ENCODE measurements around the gene SERP2.

Gene SERP2

DNA sequence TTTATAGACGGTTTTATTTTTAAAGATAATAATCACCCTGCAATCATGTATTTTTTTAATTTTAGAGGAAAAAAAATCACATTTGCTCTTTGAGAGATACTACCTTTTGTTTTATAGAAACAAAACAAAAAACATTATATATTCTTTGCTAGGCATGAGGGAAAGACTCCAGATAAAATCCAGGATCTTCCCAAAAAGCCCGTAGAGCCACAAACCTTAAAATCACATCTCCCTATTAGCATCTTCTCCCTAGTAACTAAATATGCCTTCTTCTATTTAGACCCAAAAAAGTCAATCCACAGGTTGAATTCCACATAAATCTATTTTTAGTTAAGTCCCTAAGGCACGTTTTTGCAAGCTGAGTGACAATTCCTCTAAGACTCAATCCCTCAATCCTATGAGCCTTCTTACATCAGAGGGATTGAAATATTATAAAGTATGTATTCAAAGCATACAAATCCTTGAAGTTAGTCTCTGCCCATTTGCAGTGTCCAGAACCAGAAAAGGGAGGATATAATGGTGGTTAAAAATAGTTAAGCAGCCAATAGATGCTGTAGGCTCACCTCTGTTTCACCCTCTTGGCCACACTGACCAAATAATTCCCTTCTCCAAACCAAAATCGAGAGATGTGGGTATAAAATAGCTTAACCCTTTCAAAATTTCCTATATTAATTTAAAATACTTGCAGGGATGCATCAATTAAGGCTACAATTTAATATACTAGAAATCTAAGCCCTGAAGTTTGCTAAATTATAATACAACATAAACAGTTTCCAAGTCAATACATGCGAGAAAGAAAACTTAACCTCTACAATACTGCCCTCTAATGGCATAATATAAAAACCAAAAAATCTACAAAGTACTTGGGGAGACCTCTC is 64.0 kb downstream of the SERP2 start:
- DNase-seq: no peak

DNA sequence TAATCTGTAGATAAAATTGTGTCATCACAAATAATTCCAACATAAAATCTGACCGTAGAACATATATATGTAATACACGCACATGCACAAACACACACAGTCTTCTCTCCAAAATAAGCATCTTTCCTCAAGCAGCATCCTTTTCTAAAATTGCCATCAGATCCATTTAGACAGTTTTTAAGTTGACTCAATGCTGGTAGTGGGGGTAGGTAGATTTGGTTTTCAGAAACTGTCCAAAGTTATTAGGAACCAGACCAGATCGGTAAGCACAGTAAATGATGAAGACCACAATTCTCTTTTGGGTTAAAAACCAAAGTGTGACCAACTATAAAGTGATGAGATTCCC is 64.6 kb downstream of the SERP2 start:
- no peak for DNase-seq

DNA sequence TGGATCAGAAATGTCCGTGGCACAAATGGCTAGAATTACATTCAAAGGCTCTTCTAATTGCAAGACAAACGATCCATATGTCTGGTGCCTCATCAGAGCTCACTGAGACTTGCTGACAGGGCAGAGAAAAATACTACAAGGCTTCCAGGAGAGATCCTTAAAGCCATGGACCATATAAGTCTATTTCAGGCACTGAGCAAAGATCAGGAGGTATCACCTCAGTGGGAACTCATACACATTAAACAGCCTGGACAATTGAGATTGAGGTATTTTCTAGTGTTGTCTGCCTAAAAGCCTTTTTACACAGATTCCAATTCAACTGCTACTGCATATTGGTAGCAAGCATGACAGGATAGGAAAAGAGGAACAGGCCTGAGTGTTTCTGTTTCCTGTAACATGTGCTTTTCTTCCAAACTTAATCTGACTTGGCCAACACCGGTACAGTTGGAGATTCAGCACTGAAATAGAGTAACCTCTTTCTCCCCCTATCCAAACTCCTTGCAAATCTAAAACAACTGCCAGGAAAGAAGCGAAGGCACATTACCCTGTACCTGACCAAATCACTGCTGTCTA is 65.9 kb downstream of the SERP2 start:
- no peak for DNase-seq

DNA sequence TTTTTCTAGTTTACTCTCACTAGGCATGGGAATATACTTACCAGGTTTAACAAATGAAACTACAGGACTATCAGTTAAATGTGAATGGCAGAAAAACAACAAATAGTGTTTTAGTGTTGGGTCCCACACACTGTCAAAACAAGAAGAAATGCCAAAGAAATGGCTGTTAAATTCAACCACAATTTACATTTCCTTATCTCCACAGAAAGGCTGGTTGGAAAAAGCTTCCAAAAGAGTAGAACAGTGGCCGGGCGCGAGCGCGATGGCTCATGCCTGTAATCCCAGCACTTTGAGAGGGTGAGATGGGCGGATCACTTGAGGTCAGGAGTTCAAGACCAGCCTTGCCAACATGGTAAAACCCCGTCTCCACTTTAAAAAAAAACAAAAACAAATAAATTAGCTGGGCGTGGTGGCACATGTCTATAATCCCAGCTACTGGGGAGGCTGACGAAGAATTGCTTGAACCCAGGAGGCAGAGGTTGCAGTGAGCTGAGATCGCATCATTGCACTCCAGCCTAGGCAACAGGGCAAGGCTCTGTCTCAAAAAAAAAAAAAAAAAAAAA is 66.5 kb downstream of the SERP2 start:
- DNase-seq: no peak
